GM12873 (cell line): ENCODE data around the gene PLEKHG4B.

Experiments used
- TF ChIP-seq, protein P1 (sequence below): IDR thresholded peaks from 2 replicates; pipeline ENCODE4 v1.5.1; 2012; ENCODE audit warnings: low read depth, mild to moderate bottlenecking, moderate library complexity, low read length, control low read depth; ENCODE audit not compliant: insufficient read depth; ENCODE audit errors: missing control alignments

The PLEKHG4B gene

DNA sequence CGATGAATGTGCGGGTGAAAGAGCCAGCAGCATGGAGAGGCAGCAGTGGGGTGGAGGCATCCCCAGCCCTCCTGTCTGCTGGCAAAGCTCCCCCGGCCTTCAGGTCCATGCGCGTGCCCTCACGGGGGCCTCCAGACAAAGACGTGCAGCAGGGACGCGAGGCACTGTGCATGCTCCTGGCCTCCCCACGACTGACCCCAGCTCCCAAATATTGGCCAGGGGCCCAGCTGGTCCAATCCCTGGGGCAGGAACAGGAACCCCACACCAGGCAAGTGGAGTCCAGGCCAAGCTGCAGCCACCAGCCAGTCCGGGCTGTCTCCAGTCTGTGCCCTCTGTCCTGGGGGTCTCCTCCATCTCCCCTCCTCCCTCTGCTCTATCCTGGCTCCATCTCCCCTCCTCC lies 65.8 kb downstream of the PLEKHG4B start:
- TF ChIP-seq, protein P1, sequence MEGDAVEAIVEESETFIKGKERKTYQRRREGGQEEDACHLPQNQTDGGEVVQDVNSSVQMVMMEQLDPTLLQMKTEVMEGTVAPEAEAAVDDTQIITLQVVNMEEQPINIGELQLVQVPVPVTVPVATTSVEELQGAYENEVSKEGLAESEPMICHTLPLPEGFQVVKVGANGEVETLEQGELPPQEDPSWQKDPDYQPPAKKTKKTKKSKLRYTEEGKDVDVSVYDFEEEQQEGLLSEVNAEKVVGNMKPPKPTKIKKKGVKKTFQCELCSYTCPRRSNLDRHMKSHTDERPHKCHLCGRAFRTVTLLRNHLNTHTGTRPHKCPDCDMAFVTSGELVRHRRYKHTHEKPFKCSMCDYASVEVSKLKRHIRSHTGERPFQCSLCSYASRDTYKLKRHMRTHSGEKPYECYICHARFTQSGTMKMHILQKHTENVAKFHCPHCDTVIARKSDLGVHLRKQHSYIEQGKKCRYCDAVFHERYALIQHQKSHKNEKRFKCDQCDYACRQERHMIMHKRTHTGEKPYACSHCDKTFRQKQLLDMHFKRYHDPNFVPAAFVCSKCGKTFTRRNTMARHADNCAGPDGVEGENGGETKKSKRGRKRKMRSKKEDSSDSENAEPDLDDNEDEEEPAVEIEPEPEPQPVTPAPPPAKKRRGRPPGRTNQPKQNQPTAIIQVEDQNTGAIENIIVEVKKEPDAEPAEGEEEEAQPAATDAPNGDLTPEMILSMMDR: no peak

DNA sequence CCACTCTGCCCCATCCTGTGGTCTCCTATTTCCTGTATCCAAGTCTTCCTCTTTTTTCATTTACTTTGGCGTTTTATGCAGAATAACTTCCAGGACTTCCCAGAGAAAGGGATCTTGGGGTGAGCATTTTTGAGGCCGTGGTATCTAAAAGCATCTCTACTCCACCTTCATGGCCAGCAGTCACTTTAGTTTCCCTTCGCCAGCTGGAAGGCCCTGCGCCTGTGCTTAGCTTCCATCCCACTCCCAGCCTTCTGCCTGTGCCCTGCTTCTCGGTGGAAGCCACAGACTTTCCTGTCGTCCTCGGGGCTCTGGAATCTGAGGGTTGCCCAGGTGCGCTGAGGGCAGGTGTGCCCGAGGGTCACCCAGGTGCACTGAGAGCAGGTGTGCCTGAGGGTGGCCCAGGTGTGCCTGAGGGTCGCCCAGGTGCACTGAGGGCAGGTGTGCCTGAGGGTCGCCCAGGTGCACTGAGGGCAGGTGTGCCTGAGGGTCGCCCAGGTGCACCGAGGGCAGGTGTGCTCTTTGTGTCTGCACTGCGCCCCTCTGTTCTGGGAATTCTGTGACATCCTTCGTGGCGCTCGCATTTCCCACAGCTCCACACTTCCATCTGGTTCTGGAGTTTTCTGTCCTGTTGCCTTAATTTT lies 67.0 kb downstream of the PLEKHG4B start:
- TF ChIP-seq, protein P1: no peak

DNA sequence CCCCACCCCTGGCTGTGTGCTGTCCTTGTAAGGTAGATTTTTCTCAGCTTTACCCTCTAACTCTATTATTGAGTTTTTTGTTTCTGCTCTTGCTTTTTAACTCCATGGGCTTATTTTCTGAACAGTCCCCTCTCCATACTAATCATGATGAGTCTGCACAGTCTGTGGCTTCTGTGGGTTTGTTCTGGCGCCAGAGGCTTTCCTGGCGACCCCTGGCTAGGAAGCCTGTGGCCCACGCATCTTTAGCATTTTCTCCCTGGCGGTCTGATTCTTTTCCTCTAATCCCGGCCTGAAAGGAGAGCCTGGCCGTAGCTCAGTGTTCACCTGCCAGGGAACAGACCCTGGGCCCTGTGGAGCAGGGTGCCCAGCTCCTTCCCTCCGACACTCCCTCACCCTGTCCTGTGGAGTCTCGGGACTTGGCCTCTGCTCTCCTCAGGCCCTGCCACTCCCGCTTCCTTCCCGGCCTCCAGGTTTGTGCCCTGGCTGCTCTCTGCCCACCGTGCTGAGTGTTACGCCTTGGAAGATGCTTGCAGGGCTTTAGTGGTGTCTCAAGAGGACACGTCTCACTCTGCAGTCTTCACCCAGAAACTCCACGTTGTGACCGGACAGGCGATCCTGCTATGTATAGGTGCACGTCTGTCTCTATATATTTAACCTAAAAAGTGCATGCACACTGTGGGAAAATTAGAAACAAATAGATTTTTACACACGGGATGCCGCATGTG lies 67.6 kb downstream of the PLEKHG4B start:
- TF ChIP-seq, protein P1: no peak

DNA sequence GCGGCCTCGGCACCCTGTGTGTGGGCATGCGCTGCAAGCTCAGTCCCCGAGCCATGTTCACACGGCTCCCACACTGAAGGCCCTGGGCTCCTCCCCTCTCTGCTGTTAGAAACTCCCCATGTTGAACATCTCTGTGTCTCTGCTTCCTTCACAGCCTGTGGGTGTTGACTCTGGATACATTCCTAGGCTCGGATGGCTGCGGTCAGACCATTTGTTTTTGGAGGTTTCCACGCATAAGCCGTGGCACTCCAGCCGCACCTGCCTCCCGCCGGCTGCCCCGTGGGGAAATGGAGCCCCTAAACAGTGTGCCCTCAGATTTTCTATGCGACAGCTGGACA lies 68.2 kb downstream of the PLEKHG4B start:
- TF ChIP-seq, protein P1: no peak

DNA sequence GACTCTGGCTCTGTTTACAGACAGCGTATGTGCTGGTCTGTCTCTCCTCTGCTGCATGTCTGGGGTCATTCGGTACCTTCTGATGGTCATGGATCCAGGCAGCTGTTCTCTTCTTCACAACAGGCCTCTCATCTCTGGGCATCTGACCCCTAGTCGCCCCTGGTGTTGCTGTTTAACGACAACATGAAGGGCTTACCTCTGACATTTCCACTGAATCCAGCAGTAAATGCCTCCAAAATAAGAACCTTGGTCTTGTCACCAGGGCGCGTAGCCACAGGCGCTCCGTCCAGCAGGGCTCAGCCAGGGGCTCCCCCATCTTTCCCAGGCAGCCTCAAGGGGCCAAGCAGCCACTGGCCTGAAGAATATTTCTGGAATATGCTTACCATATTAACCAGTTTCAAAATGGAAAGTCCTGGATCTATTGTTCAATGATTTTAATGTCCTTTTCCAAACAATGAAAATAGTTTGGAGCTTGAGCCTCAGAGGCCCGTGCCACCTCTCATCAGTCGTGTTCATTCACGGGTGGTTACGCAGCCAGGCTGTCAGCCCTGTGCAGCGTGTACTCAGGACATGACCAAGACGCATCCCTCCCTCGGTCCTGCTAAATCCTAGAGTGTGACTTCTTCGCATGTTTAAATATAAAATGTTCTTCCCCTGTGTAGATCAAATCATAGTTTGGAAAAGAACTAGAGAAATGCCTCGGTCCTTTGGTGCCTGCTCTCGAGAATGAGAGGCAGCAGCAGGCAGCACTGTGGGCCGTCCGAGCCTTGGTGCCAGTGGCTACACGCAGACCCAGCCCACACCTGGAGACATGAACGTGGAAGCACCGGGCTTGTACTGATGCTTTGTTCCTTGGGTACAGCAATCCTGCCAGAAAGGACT lies 69.2 kb downstream of the PLEKHG4B start:
- TF ChIP-seq, protein P1: no peak

DNA sequence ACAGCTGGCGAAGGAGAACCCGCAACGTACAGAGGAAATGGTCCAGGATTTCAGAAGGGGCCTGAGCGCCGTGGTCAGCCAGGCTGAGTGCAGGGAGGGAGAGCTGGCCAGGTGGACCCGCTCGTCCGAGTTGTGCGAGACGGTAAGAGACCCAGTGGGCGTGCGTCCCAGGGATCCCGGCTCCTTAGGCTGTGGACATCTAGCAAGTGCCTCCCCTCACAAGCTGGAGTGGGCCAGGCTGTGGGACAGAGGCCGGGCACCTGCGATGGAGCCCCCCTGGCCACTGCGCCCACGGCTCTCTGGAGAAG lies 69.8 kb downstream of the PLEKHG4B start:
- TF ChIP-seq, protein P1: no peak

DNA sequence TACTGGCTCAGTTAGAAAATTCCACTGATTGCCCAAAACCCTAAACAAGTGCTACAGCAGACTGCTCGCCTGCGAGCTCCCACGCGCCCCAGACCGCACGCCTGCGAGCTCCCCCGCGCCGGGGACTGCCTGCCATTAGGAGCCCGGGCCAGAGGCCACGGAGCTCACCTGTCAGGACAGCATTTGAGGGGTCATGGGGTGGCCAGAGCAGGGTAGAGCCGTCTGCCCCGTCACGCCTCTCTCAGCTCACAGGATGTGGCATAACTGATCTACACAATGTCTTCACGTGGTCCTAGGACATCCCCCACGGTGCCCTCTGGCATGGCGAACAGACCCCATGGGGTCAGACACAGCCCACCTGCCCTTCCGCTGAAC lies 70.2 kb downstream of the PLEKHG4B start:
- TF ChIP-seq, protein P1: no peak
